Testis (tissue), 3 donors: ENCODE results near the gene PRKAG2. TPM values are rescaled to one million over a fixed set of nuclear protein-coding genes. Genes with fewer than 3 reads are reported as not detected.

Source experiments
- DNase-seq: peaks from one replicate; pipeline ENCODE4 v3.0.0-alpha.2; 2019
- H3K27ac ChIP-seq, 2 donors: fragments of 200-600 bp; sonication (generic); one replicate each; pipeline ENCODE4 v1.5.1; 2019
- H3K27me3 ChIP-seq: fragments of 200-600 bp; sonication (generic); one replicate; pipeline ENCODE4 v1.5.1; 2019
- H3K36me3 ChIP-seq: fragments of 200-600 bp; sonication (generic); one replicate; pipeline ENCODE4 v1.5.1; 2017; ENCODE audit warnings: low read depth; ENCODE audit errors: missing control alignments
- H3K4me1 ChIP-seq: fragments of 200-600 bp; sonication (generic); one replicate; pipeline ENCODE4 v1.5.1; 2019
- H3K4me3 ChIP-seq, 2 donors: fragments of 200-600 bp; sonication (generic); one replicate each; pipeline ENCODE4 v1.5.1; 2017 to 2019
- H3K9me3 ChIP-seq: fragments of 200-600 bp; sonication (generic); one replicate; pipeline ENCODE4 v1.5.1; 2017
- CTCF ChIP-seq, 3 experiments: fragments of 450-650 bp in 2 of 3; fragments of 200-600 bp in 1 of 3; sonication (generic) in 1 of 3; IDR thresholded peaks; one replicate each; pipeline ENCODE4 v1.5.1; 2016 to 2019; ENCODE audit warnings: antibody characterized with exemption in 3 of 3, mild to moderate bottlenecking in 2 of 3, moderate library complexity in 1 of 3
- POLR2A ChIP-seq: fragments of 450-650 bp; IDR thresholded peaks from one replicate; pipeline ENCODE4 v1.6.1; 2017; ENCODE audit warnings: antibody characterized with exemption, mild to moderate bottlenecking, moderate library complexity
- WGBS, 2 donors: methylation state at CpG; one replicate each; pipeline ENCODE4 v1.1.5; 2018; 5-methylcytosine and 5-hydroxymethylcytosine counted together
- intact Hi-C: fragments of 100-400 bp; cut with DNase I; formaldehyde crosslinking; loops from one replicate; pipeline ENCODE4 v1.15.1; 2023; ENCODE audit warnings: low total_unique reads
- polyA plus RNA-seq: library from polyadenylated mRNA; stranded (reverse); fragments of 350-450 nt; fragmentation: Illumina TruSeq; extraction: RNeasy Lipid Tissue Mini Kit (QIAGEN cat#74804); gene quantifications from one replicate; pipeline ENCODE4 v1.2.3, GENCODE V29; 2014; ENCODE audit warnings: low read depth, low replicate concordance; ENCODE audit not compliant: insufficient read depth
- total RNA-seq, 2 donors: library from RNA; depleted of rRNA; stranded (reverse); fragments of >200 nt; gene quantifications; one replicate each; pipeline ENCODE4 v1.2.3, GENCODE V29; 2016

Gene PRKAG2
- total and polyA plus RNA-seq, 3 donors from 2014 or later: 27.9 to 28.7 (median 28.6) TPM

DNA sequence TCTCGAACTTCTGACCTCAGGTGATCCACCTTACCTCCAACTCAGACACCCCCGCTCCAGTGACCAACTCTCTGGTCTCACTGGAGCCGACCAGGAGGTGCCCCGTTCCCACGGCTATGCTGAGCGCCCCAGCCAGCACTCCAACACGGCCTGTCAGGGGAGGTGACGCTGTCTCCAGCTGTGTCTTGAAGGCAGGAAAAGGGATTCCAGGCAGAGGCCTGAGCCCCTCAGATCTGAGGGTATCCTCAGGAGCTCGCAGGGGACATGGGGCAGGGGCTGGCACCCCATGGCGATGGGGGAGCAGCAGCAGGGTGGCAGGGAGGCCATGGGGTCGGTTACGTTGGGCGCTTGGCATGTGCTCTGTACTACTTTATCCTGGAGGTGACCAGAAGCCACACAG, 262.9 kb downstream of the PRKAG2 start:
- H3K27me3 ChIP-seq: no peaks in the 10 kb centered on the region
- no peaks in the 10 kb centered on the region for H3K36me3 ChIP-seq
- 86 to 92% methylated on average over 10 to 13 of the region's 13 CpGs for WGBS, 2 donors
- TF ChIP-seq CTCF (IDR thresholded peaks at IDR 0.05): no peak
- TF ChIP-seq POLR2A: no peak
- DNase-seq: no peak
- H3K4me3 ChIP-seq: no peak overlapping the region
- H3K9me3 ChIP-seq: no peaks in the 10 kb centered on the region
- intact Hi-C loops: no loop called here
- no peak overlapping the region for H3K27ac ChIP-seq
- no peaks in the 10 kb centered on the region for H3K4me1 ChIP-seq

- no peaks in the 10 kb centered on the region for H3K4me1 ChIP-seq
- no peak overlapping the region for H3K27ac ChIP-seq
- 93 to 94% methylated on average over 6 to 10 of the region's 10 CpGs for WGBS, 2 donors
- TF ChIP-seq CTCF (IDR thresholded peaks at IDR 0.05): no peak
- no peak for TF ChIP-seq POLR2A
- no peaks in the 10 kb centered on the region for H3K27me3 ChIP-seq
- H3K9me3 ChIP-seq: no peaks in the 10 kb centered on the region
- DNase-seq: no peak
- no peak overlapping the region for H3K4me3 ChIP-seq
- no peaks in the 10 kb centered on the region for H3K36me3 ChIP-seq
- intact Hi-C loops: no loop called here
Measured at GRCh38 chr7:151611878-151612277, 265.0 kb downstream of the PRKAG2 start.

GRCh38 chr7:151611041-151611440, 265.9 kb downstream of the PRKAG2 start:
- WGBS, 2 donors: 84 to 89% methylated on average over 11 of the region's 11 CpGs
- no peak overlapping the region for H3K27ac ChIP-seq
- no peak for TF ChIP-seq CTCF (IDR thresholded peaks at IDR 0.05)
- no peak for TF ChIP-seq POLR2A
- intact Hi-C loops: no loop called here
- no peaks in the 10 kb centered on the region for H3K27me3 ChIP-seq
- DNase-seq: no peak
- H3K4me3 ChIP-seq: no peak overlapping the region
- H3K9me3 ChIP-seq: no peaks in the 10 kb centered on the region
- H3K4me1 ChIP-seq: no peaks in the 10 kb centered on the region
- H3K36me3 ChIP-seq: no peaks in the 10 kb centered on the region

GRCh38 chr7:151608031-151608551, 268.8 kb downstream of the PRKAG2 start:
- no peaks in the 10 kb centered on the region for H3K4me1 ChIP-seq
- intact Hi-C loops: no loop called here
- H3K9me3 ChIP-seq: no peaks in the 10 kb centered on the region
- H3K27me3 ChIP-seq: no peaks in the 10 kb centered on the region
- H3K4me3 ChIP-seq: no peak overlapping the region
- TF ChIP-seq CTCF (IDR thresholded peaks at IDR 0.05): no peak
- TF ChIP-seq POLR2A: no peak
- DNase-seq: no peak
- no peaks in the 10 kb centered on the region for H3K36me3 ChIP-seq
- 91 to 97% methylated on average over 15 of the region's 15 CpGs for WGBS, 2 donors
- H3K27ac ChIP-seq: no peak overlapping the region

DNA sequence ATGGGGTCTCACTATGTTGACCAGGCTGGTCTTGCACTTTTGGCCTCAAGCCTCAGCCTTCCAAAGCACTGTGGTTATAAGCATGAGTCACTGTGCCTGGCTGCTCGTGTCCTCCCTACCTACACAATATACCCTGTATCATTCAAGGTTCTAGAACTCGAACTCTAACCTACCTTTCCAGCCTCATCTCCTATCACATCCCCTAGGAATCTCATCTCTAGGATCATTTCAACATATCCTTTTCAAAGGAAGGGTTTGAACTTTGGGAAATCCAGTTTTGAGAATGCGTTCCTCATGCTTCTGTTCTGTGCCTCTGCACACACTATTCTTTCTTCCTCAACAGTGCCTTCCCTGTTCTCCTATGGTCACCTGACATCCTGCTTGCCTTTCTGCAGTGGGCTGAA, 269.4 kb downstream of the PRKAG2 start:
- Histone ChIP-seq H3K4me1 (no peaks in the 10 kb centered on the region), H3K9me3 (no peaks in the 10 kb centered on the region), H3K36me3 (no peaks in the 10 kb centered on the region), H3K27ac (no peak overlapping the region), H3K27me3 (no peaks in the 10 kb centered on the region), H3K4me3 (no peak overlapping the region)
- TF ChIP-seq POLR2A (no peak), CTCF (IDR thresholded peaks at IDR 0.05) (no peak)
- 94 to 95% methylated on average over 3 of the region's 3 CpGs for WGBS, 2 donors
- DNase-seq: no peak
- intact Hi-C loops: no loop called here
